Subcutaneous adipose tissue (tissue), 4 donors: ENCODE data around the gene ARHGAP22. TPM values are rescaled to one million over a fixed set of nuclear protein-coding genes. Genes with fewer than 3 reads are reported as not detected.

Source experiments
- CTCF ChIP-seq: fragments of 450-650 bp; IDR thresholded peaks from one replicate; pipeline ENCODE4 v1.5.1; 2016; ENCODE audit warnings: low read depth, mild to moderate bottlenecking, control low read depth, antibody characterized with exemption, moderate library complexity
- total RNA-seq, 4 donors: library from RNA; depleted of rRNA; stranded (reverse); fragments of >200 nt; gene quantifications; one replicate each; pipeline ENCODE4 v1.1.0, GENCODE V29; 2016

The ARHGAP22 gene
- total RNA-seq, 4 donors from 2014 or later, result 2.1 to 15.0 (median 5.0) TPM

- TF ChIP-seq CTCF, result no peak
Measured at GRCh38 chr10:48636901-48637300, 32.0 kb upstream of the ARHGAP22 start.

DNA sequence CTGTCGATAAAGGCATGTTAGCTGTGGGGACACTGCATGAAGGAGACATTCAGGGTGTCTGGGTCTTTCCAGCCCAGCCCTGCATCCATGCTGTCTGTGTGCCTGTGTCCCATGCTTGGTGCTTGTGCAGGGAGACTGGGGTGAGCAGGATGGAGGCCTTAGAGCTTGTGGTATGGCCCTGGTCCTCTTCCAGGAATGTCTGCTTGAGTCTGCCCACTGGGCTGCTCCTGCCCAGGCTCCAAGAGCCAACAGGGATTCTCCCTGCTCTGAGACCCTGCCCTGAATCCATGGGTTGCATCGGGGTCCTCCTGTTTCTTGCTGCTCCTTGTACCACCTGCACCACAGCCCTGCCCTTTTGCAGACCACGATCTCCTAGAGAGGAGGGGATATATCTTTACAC lies 31.4 kb upstream of the ARHGAP22 start:
- TF ChIP-seq CTCF, result no peak

DNA sequence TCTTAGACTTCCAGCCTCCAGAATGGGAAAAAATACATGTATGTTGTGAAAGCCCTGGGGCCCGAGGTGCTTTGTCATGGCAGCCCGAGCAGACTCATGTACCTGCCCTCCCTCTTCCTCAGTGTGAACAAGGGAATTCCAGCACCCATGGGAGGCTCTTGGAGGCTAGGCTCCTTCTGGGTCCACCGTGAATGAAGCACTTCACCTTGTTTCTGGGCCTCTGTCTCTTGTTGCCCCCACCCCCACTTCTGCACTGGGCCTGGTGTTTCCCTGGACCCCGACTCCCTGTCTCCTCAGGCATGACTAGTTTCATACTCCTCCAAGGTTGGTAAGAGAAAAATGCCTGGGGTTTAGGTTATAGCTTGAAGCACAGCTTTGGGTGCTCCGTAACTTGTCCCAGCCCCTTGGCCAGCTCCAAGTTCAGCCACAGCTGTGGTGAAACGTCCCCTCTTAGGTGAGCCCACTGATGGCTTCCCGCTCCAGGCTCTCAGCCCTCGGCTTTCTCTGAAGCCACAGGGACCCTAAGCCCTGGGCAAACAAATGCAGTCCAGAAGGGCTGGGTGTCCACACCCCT lies 30.2 kb upstream of the ARHGAP22 start:
- TF ChIP-seq CTCF, result no peak

DNA sequence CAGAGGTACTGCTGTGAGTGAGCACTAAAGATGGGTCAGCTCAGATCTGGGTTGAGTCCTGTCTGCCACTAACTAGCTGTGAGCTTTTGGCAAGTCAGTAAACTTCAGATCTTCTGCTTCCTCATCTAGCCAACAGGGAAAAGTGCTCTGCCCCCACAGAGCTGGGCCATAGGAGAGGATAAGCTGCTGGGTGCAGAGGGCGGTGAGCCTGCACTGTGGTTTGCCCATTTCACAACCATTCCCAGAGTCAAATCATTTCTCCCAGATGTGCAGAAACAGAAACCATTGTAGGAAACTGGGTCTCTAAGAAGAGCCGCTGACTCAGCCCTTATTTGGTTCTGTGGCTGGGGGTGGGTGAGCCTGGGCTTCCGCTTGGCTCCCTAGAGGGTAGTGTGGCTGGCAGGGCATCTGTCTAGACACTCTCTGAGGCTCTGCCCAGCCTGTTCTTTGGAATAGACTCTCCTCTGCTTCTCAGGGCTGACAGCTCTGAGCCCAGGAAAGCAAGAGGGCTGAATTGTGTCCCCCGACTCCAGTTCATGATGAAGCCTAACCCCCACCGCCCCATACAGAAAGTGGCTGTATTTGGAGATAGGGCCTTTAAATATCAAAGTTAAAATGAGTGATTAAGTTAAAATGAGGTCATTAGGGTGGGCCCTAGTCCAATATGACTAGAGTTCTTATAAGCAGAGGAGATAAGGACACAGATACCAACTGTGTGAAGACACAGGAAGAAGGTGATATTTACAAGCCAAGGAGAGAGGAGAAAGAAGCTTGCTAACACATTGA lies 29.5 kb upstream of the ARHGAP22 start:
- no peak for TF ChIP-seq CTCF

- no peak for TF ChIP-seq CTCF
Measured at GRCh38 chr10:48633381-48634197, 28.7 kb upstream of the ARHGAP22 start.

GRCh38 chr10:48632166-48632565 lies 27.3 kb upstream of the ARHGAP22 start:
- TF ChIP-seq CTCF, result no peak

DNA sequence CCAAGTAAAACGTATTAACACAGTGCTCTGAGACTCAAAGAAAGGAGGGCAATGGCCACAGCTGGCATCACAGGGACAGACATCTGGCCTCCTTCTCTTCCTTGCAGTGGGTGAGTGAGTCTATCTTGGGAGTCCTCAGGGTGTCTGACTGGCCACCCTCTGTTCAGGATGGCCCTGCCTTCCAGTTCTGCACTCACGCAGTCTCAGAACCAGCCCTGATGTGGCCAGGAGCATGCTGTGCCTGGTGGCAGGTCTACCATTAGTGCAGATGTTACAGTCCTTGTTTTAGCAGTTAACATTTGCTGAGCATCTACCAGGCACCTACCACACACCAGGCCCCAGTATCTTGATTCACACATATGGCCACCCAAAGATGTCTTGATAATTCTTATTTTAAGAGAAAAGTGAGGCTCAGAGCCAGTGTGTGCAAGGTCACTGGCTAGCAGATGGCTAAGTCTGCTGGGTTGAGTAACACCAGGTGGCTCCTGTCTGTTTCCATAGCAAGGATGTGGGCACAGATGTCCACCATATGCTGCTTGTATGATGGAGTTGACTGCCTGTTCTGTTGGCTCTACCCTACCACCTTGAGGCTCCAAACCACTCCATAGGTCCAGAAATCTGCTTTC lies 23.2 kb upstream of the ARHGAP22 start:
- TF ChIP-seq CTCF, result no peak
